K562 (cell line): ENCODE measurements around the gene UBE2E1. TPM values are rescaled to one million over a fixed set of nuclear protein-coding genes. Genes with fewer than 3 reads are reported as not detected.
A peak's percentile ranks its signal among the peaks of the same experiment; 100 is the strongest.

Experiments
- E2F6 ChIP-seq, 2 experiments: IDR thresholded peaks; 2 replicates each; pipeline ENCODE4 v1.6.1; 2011; ENCODE audit warnings: borderline replicate concordance in 1 of 2, control low read depth in 1 of 2, low read depth in 1 of 2, low read length in 1 of 2, mild to moderate bottlenecking in 1 of 2, mixed read lengths in 1 of 2, moderate library complexity in 1 of 2; ENCODE audit not compliant: insufficient read depth in 1 of 2, insufficient read length in 1 of 2, poor library complexity in 1 of 2, severe bottlenecking in 1 of 2; ENCODE audit errors: extremely low read depth in 1 of 2
- ELF4 ChIP-seq: fragments of 450-650 bp; formaldehyde crosslinking; IDR thresholded peaks from 2 replicates; pipeline ENCODE4 v1.4.0; 2022; ENCODE audit warnings: missing genetic modification characterization
- EP400 ChIP-seq: fragments of 450-650 bp; IDR thresholded peaks from 2 replicates; pipeline ENCODE4 v1.6.1; 2017; ENCODE audit warnings: antibody characterized with exemption, mild to moderate bottlenecking, moderate library complexity
- FOXA1 ChIP-seq: fragments of 450-650 bp; IDR thresholded peaks from 2 replicates; pipeline ENCODE4 v1.6.1; 2016; ENCODE audit warnings: mild to moderate bottlenecking, borderline replicate concordance
- FOXK2 ChIP-seq, 2 experiments: fragments of 450-650 bp; IDR thresholded peaks in 1 of 2; conservative IDR thresholded peaks in 1 of 2; 2 replicates each; pipeline ENCODE4 v1.6.1; 2016; ENCODE audit warnings: low read depth in 2 of 2, mild to moderate bottlenecking in 1 of 2
- HNRNPL ChIP-seq: fragments of 200-400 bp; formaldehyde crosslinking; IDR thresholded peaks from 2 replicates; pipeline ENCODE4 v1.6.1; 2017; ENCODE audit warnings: low read depth, mild to moderate bottlenecking, low read length
- MAZ ChIP-seq, 2 experiments: fragments of 450-650 bp in 1 of 2; sonication (generic) in 1 of 2; formaldehyde crosslinking; IDR thresholded peaks in 1 of 2; conservative IDR thresholded peaks in 1 of 2; 2 replicates each; pipeline versions ENCODE4 v1.4.0 to v1.5.0; 2020; ENCODE audit warnings: mild to moderate bottlenecking in 1 of 2, missing genetic modification reagents in 1 of 2
- MED1 ChIP-seq: sonication (generic); formaldehyde crosslinking; IDR thresholded peaks from 2 replicates; pipeline ENCODE4 v1.8.1; 2023; ENCODE audit warnings: missing genetic modification reagents, borderline replicate concordance
- MNT ChIP-seq, 2 experiments: fragments of 450-650 bp; conservative IDR thresholded peaks; 2 replicates each; pipeline ENCODE4 v1.6.1; 2017; ENCODE audit warnings: mild to moderate bottlenecking in 2 of 2, moderate library complexity in 2 of 2
- NFRKB ChIP-seq: fragments of 450-650 bp; IDR thresholded peaks from 2 replicates; pipeline ENCODE4 v1.6.1; 2016; ENCODE audit warnings: low read depth
- RB1 ChIP-seq: fragments of 450-650 bp; IDR thresholded peaks from 2 replicates; pipeline ENCODE4 v1.6.1; 2017; ENCODE audit warnings: low read depth, mild to moderate bottlenecking
- RBBP5 ChIP-seq: fragments of 200-600 bp; sonication (generic); IDR thresholded peaks from 2 replicates; pipeline ENCODE4 v1.6.1; 2012; ENCODE audit warnings: borderline replicate concordance, mild to moderate bottlenecking, low read length, control low read depth, inconsistent platforms; ENCODE audit not compliant: insufficient read depth, poor library complexity, severe bottlenecking
- TFAM ChIP-seq: fragments of 250-450 bp; sonication (Bioruptor Pico); conservative IDR thresholded peaks from 2 replicates; pipeline ENCODE4 v1.5.0; 2021; ENCODE audit warnings: mild to moderate bottlenecking, moderate library complexity
- U2AF2 ChIP-seq: fragments of 200-400 bp; formaldehyde crosslinking; optimal IDR thresholded peaks from 2 replicates; pipeline ENCODE3; 2017; ENCODE audit warnings: low read depth, mild to moderate bottlenecking, low read length
- ZNF197 ChIP-seq: fragments of 200-800 bp; sonication (Bioruptor generic); IDR thresholded peaks from 2 replicates; pipeline ENCODE4 v1.6.1; 2016; ENCODE audit warnings: low read depth, missing genetic modification characterization, missing compliant biosample characterization
- polyA plus RNA-seq, 8 experiments: library from polyadenylated mRNA; depleted of rRNA in 4 of 8; stranded (reverse) in 5 of 8; unstranded in 3 of 8; fragments of >200 nt; fragmentation: Nextera tagmentation in 2 of 8; fragmentation: Illumina TruSeq in 1 of 8; extraction: Ambion mirVana in 2 of 8; extraction: Trizol in 1 of 8; gene quantifications; 2 replicates each; pipeline versions ENCODE4 v1.2.1 to v1.2.3, GENCODE V29; 2011 to 2014; ENCODE audit warnings: inconsistent platforms in 1 of 8, missing spikeins in 1 of 8
- total RNA-seq, 7 experiments: library from RNA; depleted of rRNA in 6 of 7; stranded (reverse); fragments of >200 nt in 6 of 7; fragmentation: Illumina TruSeq in 2 of 7; extraction: Trizol in 2 of 7; gene quantifications; 2 replicates each; pipeline versions ENCODE4 v1.2.1 to v1.2.3, GENCODE V29; 2011 to 2021; ENCODE audit warnings: low replicate concordance in 1 of 7
- TF ChIP-seq, protein P1 (sequence below): sonication (generic); formaldehyde crosslinking; IDR thresholded peaks from 2 replicates; pipeline ENCODE4 v1.8.0; 2023; ENCODE audit warnings: mild to moderate bottlenecking, missing genetic modification reagents

Gene UBE2E1
- total and polyA plus RNA-seq, 9 of the 15 experiments (the other 6 are each of a cell fraction or from before 2014, with no cell fraction given) = 54.4 to 294 (median 165) TPM

- TF ChIP-seq TFAM (CRISPR knock-in tag) = no peak
- TF ChIP-seq, protein P1, sequence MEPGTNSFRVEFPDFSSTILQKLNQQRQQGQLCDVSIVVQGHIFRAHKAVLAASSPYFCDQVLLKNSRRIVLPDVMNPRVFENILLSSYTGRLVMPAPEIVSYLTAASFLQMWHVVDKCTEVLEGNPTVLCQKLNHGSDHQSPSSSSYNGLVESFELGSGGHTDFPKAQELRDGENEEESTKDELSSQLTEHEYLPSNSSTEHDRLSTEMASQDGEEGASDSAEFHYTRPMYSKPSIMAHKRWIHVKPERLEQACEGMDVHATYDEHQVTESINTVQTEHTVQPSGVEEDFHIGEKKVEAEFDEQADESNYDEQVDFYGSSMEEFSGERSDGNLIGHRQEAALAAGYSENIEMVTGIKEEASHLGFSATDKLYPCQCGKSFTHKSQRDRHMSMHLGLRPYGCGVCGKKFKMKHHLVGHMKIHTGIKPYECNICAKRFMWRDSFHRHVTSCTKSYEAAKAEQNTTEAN (CRISPR knock-in tag) = no peak
- TF ChIP-seq U2AF2 = no peak
- TF ChIP-seq HNRNPL = no peak
- TF ChIP-seq NFRKB = peak; percentile 38; the same call in 1 of the 2 replicates
- TF ChIP-seq FOXK2 (conservative IDR thresholded peaks at IDR 0.05 in 1 of 2, IDR thresholded peaks at IDR 0.05 in 1 of 2; ENCODE audit: low read depth in 2 of 2) = peak; percentile 79 to 84; a peak in 3 of 4 replicates
- TF ChIP-seq RBBP5 = peak; percentile 75
- peak in 1 of 2 experiments; percentile 26; a peak in 1 of 4 replicates for TF ChIP-seq MAZ (CRISPR knock-in tag; conservative IDR thresholded peaks at IDR 0.05 in 1 of 2, IDR thresholded peaks at IDR 0.05 in 1 of 2)
- no peak for TF ChIP-seq MED1 (CRISPR knock-in tag)
- TF ChIP-seq E2F6 (IDR thresholded peaks at IDR 0.05; ENCODE audit: borderline replicate concordance in 1 of 2, extremely low read depth in 1 of 2, insufficient read depth in 1 of 2, insufficient read length in 1 of 2, low read depth in 1 of 2, low read length in 1 of 2, poor library complexity in 1 of 2, severe bottlenecking in 1 of 2) = no peak
- no peak for TF ChIP-seq ELF4 (CRISPR knock-in tag)
- TF ChIP-seq FOXA1 = no peak
- TF ChIP-seq ZNF197 (CRISPR knock-in tag) = no peak
- TF ChIP-seq MNT (conservative IDR thresholded peaks at IDR 0.05) = peak; percentile 44 to 65; a peak in 3 of 4 replicates
- peak; percentile 29; the same call in 1 of the 2 replicates for TF ChIP-seq EP400
- TF ChIP-seq RB1 = 0 out of 2 replicates have a peak, but pooled peaks have one; percentile 11
These were observed 1.0 kb downstream of the UBE2E1 start (continued) for GRCh38 chr3:23806534-23807423.
